SK-N-SH (cell line): ENCODE results near the gene SAMD4A. TPM values are rescaled to one million over a fixed set of nuclear protein-coding genes. Genes with fewer than 3 reads are reported as not detected.

Source experiments
- CTCF ChIA-PET: fragments of 300-600, 350-600 bp; formaldehyde crosslinking; extraction: SDS; loops from one replicate; lab custom pipeline; 2021; lab: Yijun Ruan, JAX
- POLR2A ChIA-PET: fragments of 350-600 bp; sonication (Branson Sonifier 250); formaldehyde crosslinking; extraction: SDS; loops from one replicate; lab custom pipeline; 2020; ENCODE audit warnings: antibody characterized with exemption, inconsistent platforms; lab: Yijun Ruan, JAX
- DNase-seq: peaks from one replicate; pipeline ENCODE4 v3.0.0; 2012
- H2AFZ ChIP-seq: fragments of 200-600 bp; sonication (generic); 2 replicates; pipeline ENCODE4 v1.8.1; 2016; ENCODE audit warnings: antibody characterized with exemption, mild to moderate bottlenecking, low read depth
- H3F3A ChIP-seq: fragments of 200-600 bp; sonication (generic); replicated peaks from 2 replicates; pipeline ENCODE3; 2016; ENCODE audit warnings: antibody characterized with exemption, mild to moderate bottlenecking; ENCODE audit not compliant: insufficient read depth
- H3K27ac ChIP-seq, 2 experiments: fragments of 200-500 bp in 1 of 2; fragments of 200-600 bp in 1 of 2; sonication (Bioruptor generic) in 1 of 2; sonication (generic), shearing (Covaris generic) in 1 of 2; 2 replicates each; pipeline versions ENCODE4 v1.5.1 to v1.6.1; 2014 to 2016; ENCODE audit warnings: low read depth in 2 of 2, inconsistent platforms in 1 of 2, low read length in 1 of 2, mild to moderate bottlenecking in 1 of 2, mixed read lengths in 1 of 2
- H3K27me3 ChIP-seq: fragments of 200-600 bp; sonication (generic), shearing (Covaris generic); 2 replicates; pipeline ENCODE4 v1.6.1; 2016; ENCODE audit warnings: mixed run types; ENCODE audit not compliant: insufficient read depth
- H3K36me3 ChIP-seq, 2 experiments: fragments of 200-500 bp in 1 of 2; fragments of 200-600 bp in 1 of 2; sonication (Bioruptor generic) in 1 of 2; sonication (generic) in 1 of 2; replicated peaks in 1 of 2; 2 replicates each; pipeline versions ENCODE3 to v1.5.1; 2014 to 2016; ENCODE audit warnings: low read length in 1 of 2, mild to moderate bottlenecking in 1 of 2; ENCODE audit not compliant: insufficient read depth in 2 of 2, control insufficient read depth in 1 of 2
- H3K4me1 ChIP-seq, 2 experiments: fragments of 200-500 bp in 1 of 2; fragments of 200-600 bp in 1 of 2; sonication (Bioruptor generic) in 1 of 2; sonication (generic), shearing (Covaris generic) in 1 of 2; 2 replicates each; pipeline versions ENCODE4 v1.5.1 to v1.6.1; 2014 to 2016; ENCODE audit warnings: low read depth in 1 of 2, low read length in 1 of 2, mixed run types in 1 of 2; ENCODE audit not compliant: insufficient read depth in 2 of 2, control insufficient read depth in 1 of 2
- H3K4me2 ChIP-seq: fragments of 200-600 bp; sonication (generic), shearing (Covaris generic); 2 replicates; pipeline ENCODE4 v1.6.1; 2017; ENCODE audit warnings: mixed run types
- H3K4me3 ChIP-seq, 2 experiments: fragments of 200-500 bp in 1 of 2; fragments of 200-600 bp in 1 of 2; sonication (Bioruptor generic) in 1 of 2; sonication (generic), shearing (Covaris generic) in 1 of 2; 2 replicates each; pipeline versions ENCODE4 v1.5.1 to v1.8.1; 2014 to 2016; ENCODE audit warnings: low read depth in 2 of 2, inconsistent platforms in 1 of 2, low read length in 1 of 2, mild to moderate bottlenecking in 1 of 2, mixed read lengths in 1 of 2, moderate library complexity in 1 of 2
- H3K79me2 ChIP-seq: fragments of 200-600 bp; sonication (generic); 2 replicates; pipeline ENCODE4 v1.8.1; 2017; ENCODE audit warnings: mild to moderate bottlenecking; ENCODE audit not compliant: insufficient read depth
- H3K9ac ChIP-seq: fragments of 200-600 bp; sonication (generic); 2 replicates; pipeline ENCODE4 v1.6.1; 2017; ENCODE audit warnings: mixed run types
- H3K9me2 ChIP-seq: fragments of 200-600 bp; sonication (generic); 2 replicates; pipeline ENCODE4 v1.6.1; 2017; ENCODE audit warnings: mixed run types
- H3K9me3 ChIP-seq: fragments of 200-600 bp; sonication (generic); 2 replicates; pipeline ENCODE4 v1.6.1; 2017; ENCODE audit warnings: mixed run types, mild to moderate bottlenecking, moderate library complexity
- H4K20me1 ChIP-seq: fragments of 200-600 bp; sonication (generic); 2 replicates; pipeline ENCODE4 v1.6.1; 2017; ENCODE audit warnings: mild to moderate bottlenecking, mixed run types; ENCODE audit not compliant: insufficient read depth
- CHD2 ChIP-seq: fragments of 150-350 bp; IDR thresholded peaks from 2 replicates; pipeline ENCODE4 v1.6.1; 2018; ENCODE audit warnings: low read length; ENCODE audit not compliant: partially characterized antibody
- CTCF ChIP-seq: fragments of 200-600 bp; sonication (generic); IDR thresholded peaks from 2 replicates; pipeline ENCODE4 v1.6.1; 2017; ENCODE audit warnings: antibody characterized with exemption, mild to moderate bottlenecking, moderate library complexity
- ELF1 ChIP-seq: IDR thresholded peaks from 2 replicates; pipeline ENCODE4 v1.4.0; 2012
- GABPA ChIP-seq: IDR thresholded peaks from 2 replicates; pipeline ENCODE4 v1.4.0; 2012; ENCODE audit warnings: low read depth, mild to moderate bottlenecking
- GATA2 ChIP-seq: sonication (generic); formaldehyde crosslinking; IDR thresholded peaks from 2 replicates; pipeline ENCODE4 v1.5.0; 2020; ENCODE audit warnings: mild to moderate bottlenecking, missing genetic modification reagents
- JUND ChIP-seq: IDR thresholded peaks from 2 replicates; pipeline ENCODE4 v1.4.0; 2012
- MAX ChIP-seq: IDR thresholded peaks from 2 replicates; pipeline ENCODE4 v1.4.0; 2012; ENCODE audit warnings: low read depth
- RAD21 ChIP-seq: IDR thresholded peaks from 2 replicates; pipeline ENCODE4 v1.6.1; 2012; ENCODE audit warnings: mild to moderate bottlenecking, low read length
- REST ChIP-seq: IDR thresholded peaks from 2 replicates; pipeline ENCODE4 v1.6.1; 2012; ENCODE audit warnings: mild to moderate bottlenecking, low read depth, low read length, moderate library complexity
- SIN3A ChIP-seq: IDR thresholded peaks from 2 replicates; pipeline ENCODE4 v1.6.1; 2012; ENCODE audit warnings: low read depth, mild to moderate bottlenecking, low read length, moderate library complexity, borderline replicate concordance
- TCF12 ChIP-seq: IDR thresholded peaks from 2 replicates; pipeline ENCODE4 v1.4.0; 2012
- USF1 ChIP-seq: IDR thresholded peaks from 2 replicates; pipeline ENCODE4 v1.4.0; 2012; ENCODE audit warnings: low read depth, borderline replicate concordance
- WGBS: methylation state at CpG from one replicate; pipeline ENCODE4 v1.1.6; 2017; ENCODE audit warnings: low lambda C conversion rate; 5-methylcytosine and 5-hydroxymethylcytosine counted together
- polyA plus RNA-seq, 3 experiments: library from polyadenylated mRNA; depleted of rRNA; stranded (reverse); fragments of >200 nt; gene quantifications; 2 replicates each; pipeline ENCODE4 v1.2.3, GENCODE V29; 2012

The SAMD4A gene
- polyA plus RNA-seq, 1 of the 3 experiments (the other 2 are of a cell fraction), result 5.0 TPM

DNA sequence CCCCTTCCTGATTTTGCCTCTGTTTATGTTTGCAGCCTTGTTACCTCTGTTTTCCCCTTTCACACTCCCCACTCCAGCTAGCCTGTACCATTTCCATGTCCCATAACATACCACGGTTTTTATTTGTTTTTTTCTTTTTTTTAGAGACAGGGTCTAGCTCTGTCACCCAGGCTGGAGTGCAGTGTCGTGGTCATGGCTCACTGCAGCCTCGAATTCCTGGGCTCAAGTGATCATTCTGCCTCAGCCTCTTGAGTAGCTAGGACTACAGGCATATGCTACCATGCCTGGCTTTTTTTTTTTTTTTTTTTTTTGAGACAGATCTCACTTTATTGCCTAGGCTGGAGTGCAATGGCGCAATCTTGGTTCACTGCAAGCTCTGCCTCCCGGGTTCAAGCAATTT is 18.4 kb upstream of the SAMD4A start:
- Histone ChIP-seq H3K27ac (no peak overlapping the region), H2AFZ (no peak overlapping the region), H3K9me3 (no peaks in the 10 kb centered on the region), H3K4me3 (no peak overlapping the region), H3K27me3 (no peaks in the 10 kb centered on the region), H3K9me2 (no peaks in the 10 kb centered on the region), H3K36me3 (no peaks in the 10 kb centered on the region), H3K79me2 (no peaks in the 10 kb centered on the region), H3K4me2 (no peak overlapping the region), H3F3A (peaks cover under 1% of the 10 kb centered on the region), H3K4me1 (peaks cover 0 to 6% of the 10 kb centered on the region in 2 experiments; a peak in 2 of 4 replicates), H4K20me1 (no peaks in the 10 kb centered on the region), H3K9ac (no peak overlapping the region)
- 60% methylated on average over 5 of the region's 5 CpGs for WGBS
- CTCF ChIA-PET, result interaction anchor here (1.5 to 2.0 kb wide), 2 partner anchors 15 to 36 kb away, joined by 3 to 4 read pairs; no protein-coding TSS in a partner anchor
- no peak for TF ChIP-seq CHD2
- TF ChIP-seq RAD21, result no peak
- no peak for TF ChIP-seq ELF1
- no peak for TF ChIP-seq USF1
- TF ChIP-seq REST, result no peak
- TF ChIP-seq GABPA, result no peak
- no peak for TF ChIP-seq CTCF
- TF ChIP-seq SIN3A, result no peak
- TF ChIP-seq TCF12, result no peak
- no peak for TF ChIP-seq MAX
- POLR2A ChIA-PET, result interaction anchor here (0.6 kb wide), 1 partner anchor 32 kb away, joined by 3 read pairs; no protein-coding TSS in a partner anchor
- DNase-seq, result no peak

DNA sequence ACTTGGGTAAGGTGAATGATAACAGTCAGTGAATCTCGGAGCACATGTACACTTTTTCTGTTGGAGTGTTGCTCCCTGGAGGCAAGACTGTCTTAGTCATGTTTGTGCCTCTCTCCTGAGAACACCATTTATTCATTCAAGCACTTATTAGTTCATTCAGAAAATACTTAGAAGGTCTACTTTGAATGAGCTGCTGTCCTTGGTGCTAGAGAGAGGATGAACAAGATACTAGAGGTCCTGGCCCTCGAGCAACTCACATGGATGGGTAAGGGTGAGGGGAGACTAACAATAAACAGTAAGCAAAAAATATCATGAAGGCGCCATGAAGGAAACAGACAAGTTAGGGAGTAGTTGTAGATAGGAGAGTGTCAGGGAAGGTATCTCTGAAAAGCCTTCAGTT is 17.1 kb upstream of the SAMD4A start:
- Histone ChIP-seq H3K9me3 (no peaks in the 10 kb centered on the region), H3K9me2 (no peaks in the 10 kb centered on the region), H3K4me3 (no peak overlapping the region), H2AFZ (no peak overlapping the region), H3K79me2 (no peaks in the 10 kb centered on the region), H3K27ac (no peak overlapping the region), H3K9ac (no peak overlapping the region), H3F3A (no peaks in the 10 kb centered on the region), H3K4me2 (no peak overlapping the region), H3K36me3 (no peaks in the 10 kb centered on the region), H3K4me1 (peaks cover 0 to 6% of the 10 kb centered on the region in 2 experiments; a peak in 2 of 4 replicates), H4K20me1 (no peaks in the 10 kb centered on the region), H3K27me3 (no peaks in the 10 kb centered on the region)
- CTCF ChIA-PET, result interaction anchor here (1.0 to 1.6 kb wide), 3 partner anchors 15 to 223 kb away, joined by 3 to 4 read pairs (median 4); no protein-coding TSS in a partner anchor
- no peak for DNase-seq
- WGBS, result 76% methylated on average over 3 of the region's 3 CpGs
- TF ChIP-seq REST (peak; percentile 92), GATA2 (CRISPR knock-in tag) (no peak), JUND (no peak)
- POLR2A ChIA-PET, result interaction anchor here (0.9 kb wide), 1 partner anchor 266 kb away, joined by 4 read pairs; no protein-coding TSS in a partner anchor
